GM18873 (cell line): ENCODE data around the gene C2orf66.

Experiments
- ATAC-seq: cut with Tn5 transposase; IDR thresholded peaks from one replicate; pipeline ENCODE4 v1.9.1; 2021; ENCODE audit warnings: mild to moderate bottlenecking, moderate library complexity, moderate number of reproducible peaks; ENCODE audit not compliant: unreplicated experiment, low FRiP score

C2orf66 gene

DNA sequence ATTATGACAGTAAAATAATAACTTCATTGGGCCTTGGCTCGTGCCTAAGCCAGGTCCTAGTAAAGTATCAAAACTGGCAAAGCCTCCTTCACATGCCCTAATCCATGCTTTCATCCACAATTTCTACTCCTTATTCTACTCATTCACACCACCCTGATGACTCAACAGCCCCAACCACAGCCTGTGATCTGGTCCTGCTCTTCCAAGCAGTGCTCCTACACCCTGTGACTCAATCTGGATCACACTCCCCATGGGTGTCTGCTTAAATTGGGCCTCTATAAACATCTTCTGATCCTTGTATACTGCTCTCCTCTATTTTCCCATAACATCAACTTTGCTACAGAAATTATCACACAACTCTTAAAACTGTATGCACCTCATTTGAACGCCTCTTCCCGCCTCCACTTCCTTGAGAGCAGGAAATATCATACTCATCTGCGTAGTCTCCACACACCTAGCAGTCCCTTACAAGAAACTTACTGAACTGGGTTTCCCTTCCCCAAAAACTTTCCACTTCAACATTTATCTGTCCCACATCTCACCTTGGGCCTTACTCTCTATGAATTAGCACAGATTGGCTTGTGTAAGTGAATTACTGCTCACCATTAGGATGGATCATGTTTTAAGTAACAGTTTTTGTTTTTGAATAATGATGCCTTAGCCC is 25.6 kb downstream of the C2orf66 start:
- no peak for ATAC-seq

DNA sequence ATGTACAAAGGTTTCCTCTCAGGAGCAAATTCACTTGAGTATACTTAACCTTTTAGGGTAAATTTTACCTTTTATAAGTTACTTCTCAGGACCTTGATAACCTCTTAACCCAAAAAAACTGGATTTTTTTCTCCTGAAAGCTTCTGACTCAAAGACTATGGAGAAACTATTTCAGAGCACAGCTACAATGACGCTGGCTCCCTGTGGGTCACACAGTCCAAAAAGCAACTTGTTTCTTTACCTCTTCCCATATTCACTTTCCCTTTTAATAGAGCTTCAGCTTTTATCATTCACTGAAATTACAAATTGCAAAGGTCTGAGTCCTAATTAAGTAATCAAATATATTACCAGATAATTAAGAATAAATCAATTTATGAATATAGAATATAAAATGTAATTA is 42.1 kb downstream of the C2orf66 start:
- no peak for ATAC-seq

GRCh38 chr2:196759378-196759706 is 49.8 kb downstream of the C2orf66 start:
- no peak for ATAC-seq

GRCh38 chr2:196758474-196759377 is 50.4 kb downstream of the C2orf66 start:
- no peak for ATAC-seq
